GM12878 (cell line): ENCODE results near the gene PRDM12.

ENCODE experiments used
- CEBPB ChIP-seq, 2 experiments: fragments of 150-350 bp in 1 of 2; IDR thresholded peaks; 2 replicates each; pipeline ENCODE4 v1.6.1; 2012 to 2014; ENCODE audit warnings: low read depth in 2 of 2, low read length in 2 of 2, borderline replicate concordance in 1 of 2, inconsistent platforms in 1 of 2
- CHD1 ChIP-seq: IDR thresholded peaks from 2 replicates; pipeline ENCODE4 v1.6.1; 2012; ENCODE audit warnings: low read depth, low read length, improper control_type of control experiment
- EZH2 ChIP-seq: IDR thresholded peaks from 2 replicates; pipeline ENCODE4 v1.6.1; 2012; ENCODE audit warnings: low read depth, mild to moderate bottlenecking, control low read depth, inconsistent platforms, low read length, borderline replicate concordance; ENCODE audit not compliant: control insufficient read depth
- MXI1 ChIP-seq: fragments of 150-350 bp; IDR thresholded peaks from 2 replicates; pipeline ENCODE4 v1.6.1; 2011; ENCODE audit warnings: low read depth, mild to moderate bottlenecking, inconsistent platforms, low read length, improper control_type of control experiment
- MYC ChIP-seq: IDR thresholded peaks from 2 replicates; pipeline ENCODE4 v1.6.1; 2011; ENCODE audit warnings: mild to moderate bottlenecking, low read length, moderate library complexity, inconsistent platforms; ENCODE audit not compliant: insufficient read depth, insufficient replicate concordance, insufficient read length, severe bottlenecking
- RBBP5 ChIP-seq: fragments of 200-600 bp; sonication (generic); conservative IDR thresholded peaks from 2 replicates; pipeline ENCODE4 v1.6.1; 2016
- SIN3A ChIP-seq: IDR thresholded peaks from 2 replicates; pipeline ENCODE4 v1.6.1; 2012; ENCODE audit warnings: low read depth, low read length, improper control_type of control experiment
- SPI1 ChIP-seq: IDR thresholded peaks from 2 replicates; pipeline ENCODE4 v1.6.1; 2011; ENCODE audit warnings: low read depth, mild to moderate bottlenecking, low read length, moderate library complexity, borderline replicate concordance; ENCODE audit not compliant: insufficient read depth
- TCF7 ChIP-seq: IDR thresholded peaks from 2 replicates; pipeline ENCODE4 v1.6.1; 2014; ENCODE audit warnings: antibody characterized with exemption, borderline replicate concordance
- YY1 ChIP-seq: IDR thresholded peaks from 2 replicates; pipeline ENCODE4 v1.6.1; 2011; ENCODE audit warnings: low read depth, mild to moderate bottlenecking, low read length
- TF ChIP-seq, protein P1 (sequence below), 3 experiments: IDR thresholded peaks in 2 of 3; conservative IDR thresholded peaks in 1 of 3; 2 replicates each; pipeline ENCODE4 v1.5.1; 2011; ENCODE audit warnings: low read depth in 3 of 3, low read length in 3 of 3, mild to moderate bottlenecking in 3 of 3, control low read depth in 2 of 3, moderate library complexity in 2 of 3, inconsistent platforms in 1 of 3, mixed read lengths in 1 of 3; ENCODE audit not compliant: control insufficient read depth in 2 of 3, insufficient read depth in 1 of 3; ENCODE audit errors: extremely low read depth in 1 of 3

DNA sequence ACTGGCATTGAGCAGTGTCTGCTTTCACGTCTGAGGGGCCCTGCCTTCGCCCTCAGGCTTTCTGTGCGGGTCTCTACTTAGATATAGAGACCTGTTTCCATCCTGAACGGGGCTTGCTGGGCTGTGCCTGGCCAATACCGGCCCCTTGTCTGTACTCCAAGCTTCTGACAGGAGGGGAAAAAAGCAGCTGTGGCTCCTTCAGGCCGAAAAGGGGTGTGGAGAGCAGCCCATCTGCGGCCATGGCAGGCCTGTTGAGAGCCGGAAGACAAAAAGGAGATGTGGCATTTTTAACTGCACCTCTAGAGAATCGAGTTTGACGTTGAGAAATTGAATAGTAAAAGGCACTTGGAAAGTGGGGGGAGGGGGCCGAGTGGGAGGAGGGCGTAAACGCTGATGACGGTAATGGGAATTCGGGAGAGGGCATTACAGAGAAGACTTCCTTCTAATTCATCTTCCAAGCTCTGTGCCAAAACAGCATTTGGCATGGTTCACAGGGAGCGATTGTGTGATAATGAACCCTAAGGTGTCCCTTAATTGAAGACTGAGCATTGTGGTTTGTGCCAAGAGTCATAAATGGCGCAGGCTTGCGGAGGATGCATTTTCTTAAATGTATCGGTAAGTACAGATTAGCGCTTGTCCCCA is 25.1 kb upstream of the PRDM12 start:
- no peak for TF ChIP-seq MXI1
- no peak for TF ChIP-seq TCF7
- no peak for TF ChIP-seq YY1
- TF ChIP-seq, protein P1, sequence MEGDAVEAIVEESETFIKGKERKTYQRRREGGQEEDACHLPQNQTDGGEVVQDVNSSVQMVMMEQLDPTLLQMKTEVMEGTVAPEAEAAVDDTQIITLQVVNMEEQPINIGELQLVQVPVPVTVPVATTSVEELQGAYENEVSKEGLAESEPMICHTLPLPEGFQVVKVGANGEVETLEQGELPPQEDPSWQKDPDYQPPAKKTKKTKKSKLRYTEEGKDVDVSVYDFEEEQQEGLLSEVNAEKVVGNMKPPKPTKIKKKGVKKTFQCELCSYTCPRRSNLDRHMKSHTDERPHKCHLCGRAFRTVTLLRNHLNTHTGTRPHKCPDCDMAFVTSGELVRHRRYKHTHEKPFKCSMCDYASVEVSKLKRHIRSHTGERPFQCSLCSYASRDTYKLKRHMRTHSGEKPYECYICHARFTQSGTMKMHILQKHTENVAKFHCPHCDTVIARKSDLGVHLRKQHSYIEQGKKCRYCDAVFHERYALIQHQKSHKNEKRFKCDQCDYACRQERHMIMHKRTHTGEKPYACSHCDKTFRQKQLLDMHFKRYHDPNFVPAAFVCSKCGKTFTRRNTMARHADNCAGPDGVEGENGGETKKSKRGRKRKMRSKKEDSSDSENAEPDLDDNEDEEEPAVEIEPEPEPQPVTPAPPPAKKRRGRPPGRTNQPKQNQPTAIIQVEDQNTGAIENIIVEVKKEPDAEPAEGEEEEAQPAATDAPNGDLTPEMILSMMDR (IDR thresholded peaks at IDR 0.05 in 2 of 3, conservative IDR thresholded peaks at IDR 0.05 in 1 of 3; ENCODE audit: control insufficient read depth in 2 of 3, extremely low read depth in 1 of 3, insufficient read depth in 1 of 3, low read depth in 3 of 3, low read length in 3 of 3), result no peak
- TF ChIP-seq CHD1, result no peak
- no peak for TF ChIP-seq MYC
- TF ChIP-seq SPI1, result no peak
- no peak for TF ChIP-seq RBBP5
- TF ChIP-seq CEBPB (IDR thresholded peaks at IDR 0.05; ENCODE audit: borderline replicate concordance in 1 of 2, low read depth in 2 of 2, low read length in 2 of 2), result no peak
- TF ChIP-seq SIN3A, result no peak
- TF ChIP-seq EZH2, result no peak
